Mucosa of descending colon (tissue), 3 donors: ENCODE measurements around the gene ZC3H13. TPM values are rescaled to one million over a fixed set of nuclear protein-coding genes. Genes with fewer than 3 reads are reported as not detected.

ENCODE experiments used
- ATAC-seq: fragments of 200-7000 bp; cut with Tn5 transposase; one replicate; pipeline ENCODE4 v1.9.1; 2020; ENCODE audit warnings: mild to moderate bottlenecking, moderate library complexity
- DNase-seq, 3 donors: peaks; one replicate each; pipeline ENCODE4 v3.0.0-alpha.2; 2020
- H3K36me3 ChIP-seq: fragments of 200-600 bp; one replicate; pipeline ENCODE4 v1.8.0; 2021; ENCODE audit warnings: low read depth, mild to moderate bottlenecking
- H3K4me1 ChIP-seq: fragments of 200-600 bp; one replicate; pipeline ENCODE4 v1.8.0; 2021; ENCODE audit warnings: low read depth, mild to moderate bottlenecking
- H3K4me3 ChIP-seq: fragments of 200-600 bp; one replicate; pipeline ENCODE4 v1.8.0; 2021; ENCODE audit warnings: mild to moderate bottlenecking
- H3K9me3 ChIP-seq: fragments of 200-600 bp; one replicate; pipeline ENCODE4 v1.8.0; 2021; ENCODE audit warnings: mild to moderate bottlenecking
- CTCF ChIP-seq: fragments of 200-600 bp; IDR thresholded peaks from one replicate; pipeline ENCODE4 v1.8.0; 2022; ENCODE audit warnings: antibody characterized with exemption, mild to moderate bottlenecking
- intact Hi-C, 2 donors: fragments of 100-400 bp; cut with DNase I in 1 of 2; cut with micrococcal nuclease in 1 of 2; formaldehyde crosslinking; loops; one replicate each; pipeline versions ENCODE4 v1.11.0 to v1.11.1; 2022; cut with DNase I, micrococcal nuclease
- total RNA-seq, 3 donors: library from RNA; stranded (reverse); fragmentation: NEBNext Ultra II Directional in 2 of 3; extraction: Animal tissue kit (Norgen Biotek cat#: 25700) in 2 of 3; gene quantifications; one replicate each; pipeline versions ENCODE4 v1.2.1 to v1.2.4, GENCODE V29; 2021 to 2023
- donor health status: DM: no; HTN: no; CAD: no; lungs with moderate emphysema.
- donor health status: DM: no; HTN: no; CAD: no.
- donor health status: DM: no; HTN: yes; CAD: no.

The ZC3H13 gene
- total RNA-seq, 3 donors from 2014 or later = 26.6 to 70.9 (median 29.5) TPM

DNA sequence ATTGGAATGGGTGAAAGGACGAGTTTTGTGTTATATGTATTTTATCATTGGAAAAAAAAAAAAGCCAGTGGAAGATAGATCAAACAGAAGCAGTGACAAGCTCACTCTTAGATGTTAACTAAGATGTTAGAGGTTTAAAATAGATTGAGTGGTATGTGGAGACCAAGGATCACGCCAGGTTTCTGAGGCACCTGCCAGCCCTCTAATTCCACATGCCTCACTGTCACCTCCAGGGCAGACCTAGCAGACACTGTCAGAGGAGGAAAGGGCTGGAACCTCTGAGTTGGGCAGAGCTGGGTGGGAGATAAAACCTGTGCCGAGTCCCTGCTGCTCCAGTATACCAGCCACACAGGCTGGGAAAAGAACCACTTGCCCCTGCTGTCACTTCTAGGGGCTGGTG is 143.5 kb downstream of the ZC3H13 start:
- ATAC-seq = no peak
- no peaks in the 10 kb centered on the region for H3K36me3 ChIP-seq
- TF ChIP-seq CTCF = no peak
- no peak for DNase-seq
- H3K4me3 ChIP-seq = no peak overlapping the region
- H3K9me3 ChIP-seq = no peaks in the 10 kb centered on the region
- no peaks in the 10 kb centered on the region for H3K4me1 ChIP-seq
- intact Hi-C loops = no loop called here

DNA sequence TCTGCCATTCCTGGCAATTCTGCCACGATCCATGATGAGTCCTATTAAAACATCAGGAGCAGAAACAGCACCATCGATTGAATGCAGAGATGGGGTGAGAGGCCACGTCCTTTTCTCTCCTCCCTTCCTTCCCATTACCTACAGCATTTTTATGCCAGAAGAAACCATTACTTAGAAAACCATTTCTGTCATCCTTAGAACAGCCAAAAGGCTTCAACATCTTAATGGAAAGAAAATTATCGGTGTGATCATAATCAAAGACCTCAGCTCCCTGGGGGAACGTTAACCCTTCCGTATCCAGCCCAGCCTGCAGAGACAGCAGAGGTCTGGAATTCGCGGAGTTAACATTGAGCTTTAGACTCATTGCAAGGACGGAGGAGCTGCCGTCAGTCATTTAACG is 145.0 kb downstream of the ZC3H13 start:
- intact Hi-C loops = no loop called here

More for the DNA sequence above, 145.0 kb downstream of the ZC3H13 start:
- Histone ChIP-seq H3K9me3 (no peaks in the 10 kb centered on the region), H3K4me3 (no peak overlapping the region), H3K36me3 (no peaks in the 10 kb centered on the region), H3K4me1 (no peaks in the 10 kb centered on the region)
- ATAC-seq (no peak), DNase-seq (no peak)
- no peak for TF ChIP-seq CTCF

Other genes with a start within 250 kb of the ZC3H13 start
- gene SIAH3, start 201.0 kb downstream of the ZC3H13 start, total RNA-seq = under 1 TPM; 0.05 to 0.06 (median 0.06) TPM
- gene CPB2, start 52.3 kb upstream of the ZC3H13 start, total RNA-seq = not detected
- gene LCP1, start 129.4 kb upstream of the ZC3H13 start, total RNA-seq = 10 to 100 TPM; 15.7 to 53.3 (median 35.1) TPM
- gene LRRC63, start 159.2 kb upstream of the ZC3H13 start, total RNA-seq = not detected